Stimulated activated CD8-positive, alpha-beta memory T cell treated with anti-CD3 and anti-CD28 coated beads, Interleukin-4, amount 100 ng/mL, for 4 hours (primary cell): ENCODE measurements around the gene PRAC2.

Experiments used
- DNase-seq, 2 donors: peaks; one replicate each; pipeline ENCODE4 v3.0.0-alpha.2; 2020; ENCODE audit warnings: low read depth in 2 of 2, low spot score in 1 of 2

Gene PRAC2

GRCh38 chr17:48733632-48734328, 10.8 kb downstream of the PRAC2 start:
- DNase-seq: no peak

GRCh38 chr17:48734333-48735061, 11.5 kb downstream of the PRAC2 start:
- no peak for DNase-seq

GRCh38 chr17:48735062-48735351, 12.0 kb downstream of the PRAC2 start:
- DNase-seq: no peak

GRCh38 chr17:48737330-48738043, 14.5 kb downstream of the PRAC2 start:
- DNase-seq: no peak

- no peak for DNase-seq
Observed at GRCh38 chr17:48738424-48738802, 15.4 kb downstream of the PRAC2 start.

- no peak for DNase-seq
Observed at GRCh38 chr17:48738803-48739526, 16.0 kb downstream of the PRAC2 start.

- no peak for DNase-seq
Observed at GRCh38 chr17:48740537-48740936, 17.6 kb downstream of the PRAC2 start.

GRCh38 chr17:48745381-48746275, 22.6 kb downstream of the PRAC2 start:
- DNase-seq: no peak

- DNase-seq: no peak
Observed at GRCh38 chr17:48746916-48747444, 24.0 kb downstream of the PRAC2 start.

GRCh38 chr17:48747445-48748363, 24.7 kb downstream of the PRAC2 start:
- no peak for DNase-seq

GRCh38 chr17:48748718-48749566, 26.0 kb downstream of the PRAC2 start:
- no peak for DNase-seq

GRCh38 chr17:48749621-48750553, 26.9 kb downstream of the PRAC2 start:
- no peak for DNase-seq

- no peak for DNase-seq
Observed at GRCh38 chr17:48751172-48751571, 28.2 kb downstream of the PRAC2 start.

GRCh38 chr17:48751733-48752398, 28.9 kb downstream of the PRAC2 start:
- DNase-seq: no peak

GRCh38 chr17:48752399-48753288, 29.7 kb downstream of the PRAC2 start:
- no peak for DNase-seq
